HepG2 (cell line): ENCODE data around the gene BBS12. TPM values are rescaled to one million over a fixed set of nuclear protein-coding genes. Genes with fewer than 3 reads are reported as not detected.

Experiments
- ATAC-seq: fragments of 200-7000 bp; cut with Tn5 transposase; 3 replicates; pipeline ENCODE4 v1.9.1; 2020; ENCODE audit warnings: mild to moderate bottlenecking, moderate library complexity
- BruUV-seq: library from RNA; stranded (reverse); fragments of 400-500 nt; replicated peaks from 2 replicates; lab custom pipeline; 2021; lab: Mats Ljungman, UMichigan
- CTCF ChIA-PET: fragments of 300-600 bp; formaldehyde crosslinking; extraction: SDS; loops from one replicate; lab custom pipeline; 2021; ENCODE audit warnings: low total read pairs, inconsistent platforms, low intra/inter-chr PET ratio; lab: Yijun Ruan, JAX
- POLR2A ChIA-PET: fragments of 350-600 bp; sonication (Branson Sonifier 250); formaldehyde crosslinking; loops from one replicate; lab custom pipeline; 2020; ENCODE audit warnings: antibody characterized with exemption, inconsistent platforms; lab: Yijun Ruan, JAX
- DNase-seq: peaks from one replicate; pipeline ENCODE4 v3.0.0-alpha.2; 2015; ENCODE audit warnings: low spot score
- FAIRE-seq: peaks from 3 replicates; lab custom pipeline; 2011; peaks lifted over from hg19 to GRCh38; lab: Jason Lieb, UNC
- H2AFZ ChIP-seq: one replicate; pipeline ENCODE4 v1.6.1; 2011; ENCODE audit warnings: low read length, inconsistent platforms
- H3K27ac ChIP-seq: fragments of 300-600 bp; 3 replicates; pipeline ENCODE4 v1.8.0; 2011; ENCODE audit warnings: mixed run types, mild to moderate bottlenecking, mixed read lengths, low read length, inconsistent platforms; ENCODE audit not compliant: insufficient read depth; ENCODE audit errors: extremely low read length
- H3K27me3 ChIP-seq, 2 experiments: fragments of 200-600 bp in 1 of 2; 2 replicates in 1 of 2; 3 replicates in 1 of 2; pipeline versions ENCODE4 v1.6.0 to v1.8.0; 2011; ENCODE audit warnings: low read length in 2 of 2, mild to moderate bottlenecking in 2 of 2, moderate library complexity in 2 of 2, inconsistent platforms in 1 of 2; ENCODE audit not compliant: insufficient read depth in 2 of 2, control insufficient read depth in 1 of 2
- H3K36me3 ChIP-seq, 2 experiments: fragments of 200-600 bp in 1 of 2; replicated peaks in 1 of 2; 2 replicates in 1 of 2; 3 replicates in 1 of 2; pipeline versions ENCODE4 v1.5.1 to v1.8.0; 2011; ENCODE audit warnings: low read length in 2 of 2, inconsistent platforms in 1 of 2; ENCODE audit not compliant: insufficient read depth in 2 of 2, control insufficient read depth in 1 of 2
- H3K4me1 ChIP-seq: 2 replicates; pipeline ENCODE4 v1.5.1; 2012; ENCODE audit warnings: low read length, inconsistent platforms; ENCODE audit not compliant: insufficient read depth
- H3K4me2 ChIP-seq: 2 replicates; pipeline ENCODE4 v1.6.0; 2011; ENCODE audit warnings: low read depth, low read length, inconsistent platforms
- H3K4me3 ChIP-seq, 3 experiments: fragments of 200-600 bp in 1 of 3; sonication (generic), shearing (Covaris generic) in 1 of 3; replicated peaks in 1 of 3; 2 replicates each; pipeline ENCODE4 v1.5.1; 2011 to 2016; ENCODE audit warnings: low read length in 3 of 3, inconsistent platforms in 2 of 3, low read depth in 2 of 3, mild to moderate bottlenecking in 2 of 3, control low read depth in 1 of 3, mixed read lengths in 1 of 3; ENCODE audit not compliant: insufficient read depth in 1 of 3
- H3K79me2 ChIP-seq: one replicate; pipeline ENCODE4 v1.6.1; 2011; ENCODE audit warnings: low read length, inconsistent platforms; ENCODE audit not compliant: insufficient read depth
- H3K9ac ChIP-seq: 2 replicates; pipeline ENCODE4 v1.6.0; 2011; ENCODE audit warnings: mild to moderate bottlenecking, low read depth, low read length, inconsistent platforms; ENCODE audit not compliant: insufficient read depth
- H3K9me3 ChIP-seq: 2 replicates; pipeline ENCODE4 v1.5.1; 2012; ENCODE audit warnings: mild to moderate bottlenecking, low read length
- H4K20me1 ChIP-seq: 2 replicates; pipeline ENCODE4 v1.6.0; 2011; ENCODE audit warnings: inconsistent platforms, mild to moderate bottlenecking, low read length, moderate library complexity; ENCODE audit not compliant: insufficient read depth
- GFI1 ChIP-seq: sonication (generic); formaldehyde crosslinking; IDR thresholded peaks from 2 replicates; pipeline ENCODE4 v1.5.0; 2020; ENCODE audit warnings: missing genetic modification reagents, mild to moderate bottlenecking, borderline replicate concordance
- ISL2 ChIP-seq: sonication (generic); formaldehyde crosslinking; IDR thresholded peaks from 2 replicates; pipeline ENCODE4 v1.5.0; 2020; ENCODE audit warnings: missing genetic modification reagents
- KDM5B ChIP-seq: sonication (generic); formaldehyde crosslinking; IDR thresholded peaks from 2 replicates; pipeline ENCODE4 v1.4.0; 2020; ENCODE audit warnings: missing genetic modification reagents, mild to moderate bottlenecking, borderline replicate concordance
- NONO ChIP-seq, 2 experiments: fragments of 450-650 bp in 1 of 2; sonication (generic) in 1 of 2; formaldehyde crosslinking in 1 of 2; IDR thresholded peaks in 1 of 2; conservative IDR thresholded peaks in 1 of 2; 2 replicates each; pipeline versions ENCODE4 v1.6.1 to v1.8.0; 2017 to 2022; ENCODE audit warnings: mild to moderate bottlenecking in 1 of 2, missing genetic modification reagents in 1 of 2, moderate library complexity in 1 of 2
- SMC3 ChIP-seq: IDR thresholded peaks from 2 replicates; pipeline ENCODE4 v1.6.1; 2011; ENCODE audit warnings: low read length, improper control_type of control experiment
- STAG1 ChIP-seq: sonication (generic); formaldehyde crosslinking; IDR thresholded peaks from 2 replicates; pipeline ENCODE4 v1.4.0; 2020; ENCODE audit warnings: missing genetic modification reagents
- ZNF552 ChIP-seq: sonication (generic); formaldehyde crosslinking; IDR thresholded peaks from 2 replicates; pipeline ENCODE4 v1.9.0; 2022; ENCODE audit warnings: missing genetic modification reagents, mild to moderate bottlenecking, borderline replicate concordance
- WGBS: methylation state at CpG from one replicate; pipeline ENCODE4 v1.1.6; 2017; ENCODE audit warnings: low lambda C conversion rate; 5-methylcytosine and 5-hydroxymethylcytosine counted together
- in situ Hi-C: cut with HindIII; loops from 2 replicates; pipeline ENCODE4 v1.10.0; 2017; ENCODE audit warnings: low pct_unique_long_range_greater_than_20kb; ENCODE audit not compliant: extremely low pct_ligation_motif_present
- intact Hi-C: fragments of 100-400 bp; cut with micrococcal nuclease; formaldehyde crosslinking; loops from one replicate; pipeline ENCODE4 v1.10.0; 2022; ENCODE audit not compliant: unreplicated experiment
- polyA plus RNA-seq, 8 experiments: library from polyadenylated mRNA; depleted of rRNA in 3 of 8; stranded (reverse) in 7 of 8; unstranded in 1 of 8; fragments of >200 nt; fragmentation: Illumina TruSeq in 4 of 8; extraction: Trizol in 4 of 8; gene quantifications; 2 replicates each; pipeline versions ENCODE4 v1.2.1 to v1.2.3, GENCODE V29; 2011 to 2016; ENCODE audit warnings: low read depth in 4 of 8, missing spikeins in 1 of 8, mixed read lengths in 1 of 8; ENCODE audit not compliant: insufficient read depth in 1 of 8
- total RNA-seq, 5 experiments: library from RNA; depleted of rRNA; stranded (reverse); fragments of >200 nt; fragmentation: Illumina TruSeq; extraction: Trizol; gene quantifications; 2 replicates each; pipeline ENCODE4 v1.2.3, GENCODE V29; 2016; ENCODE audit warnings: low read depth in 1 of 5
- TF ChIP-seq, protein P1 (sequence below): IDR thresholded peaks from 2 replicates; pipeline ENCODE4 v1.6.1; 2016; ENCODE audit warnings: low read depth
- TF ChIP-seq, protein P2 (sequence below): sonication (generic); formaldehyde crosslinking; IDR thresholded peaks from 2 replicates; pipeline ENCODE4 v1.5.0; 2020; ENCODE audit warnings: mild to moderate bottlenecking, missing genetic modification reagents, moderate library complexity

Gene BBS12
- total and polyA plus RNA-seq, 2 of the 13 experiments (the other 11 are each of a cell fraction or from before 2014, with no cell fraction given): 0.32 to 1.7 TPM

DNA sequence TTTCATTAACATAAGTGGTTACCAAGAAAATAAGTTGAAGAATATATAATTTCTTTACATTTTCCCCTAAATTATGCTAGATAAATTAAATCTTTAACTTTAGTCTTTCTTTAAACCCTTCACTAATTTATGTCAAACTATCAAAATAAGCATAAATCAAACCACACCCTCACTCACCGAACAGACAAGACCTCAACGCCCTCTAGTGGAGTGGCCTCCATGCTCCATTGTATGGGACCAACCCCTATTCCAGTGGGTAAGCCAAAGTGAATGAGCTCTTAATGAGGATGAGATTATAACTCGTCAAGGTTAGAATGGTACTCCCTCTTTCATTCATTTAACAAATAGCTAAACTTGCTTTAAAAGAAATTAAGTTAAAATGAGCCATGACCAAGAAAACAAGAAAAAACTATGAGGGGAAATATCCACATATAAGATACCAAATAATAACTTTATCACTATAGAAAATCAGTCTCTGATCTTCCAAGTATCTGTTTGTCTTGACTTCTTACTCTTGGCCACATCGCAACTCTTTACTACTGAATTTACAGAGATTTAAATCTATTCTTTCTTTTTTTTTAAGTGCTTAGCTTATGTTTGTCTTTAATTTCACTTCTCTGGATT lies 15.6 kb upstream of the BBS12 start:
- Histone ChIP-seq H3K4me1 (no peaks in the 10 kb centered on the region), H2AFZ (no peak overlapping the region), H3K9me3 (no peaks in the 10 kb centered on the region), H4K20me1 (no peaks in the 10 kb centered on the region), H3K27ac (no peak overlapping the region), H3K4me2 (no peak overlapping the region), H3K27me3 (no peaks in the 10 kb centered on the region; a peak in 1 of 5 replicates), H3K4me3 (no peak overlapping the region), H3K9ac (no peak overlapping the region), H3K79me2 (no peaks in the 10 kb centered on the region), H3K36me3 (no peaks in the 10 kb centered on the region)
- in situ Hi-C loops (no loop called here), intact Hi-C loops (loop anchor here (2.0 kb wide), 2 partner anchors 114 to 816 kb away; no protein-coding TSS in a partner anchor)
- ATAC-seq: peak; percentile 94
- peak; percentile 50 for DNase-seq
- POLR2A ChIA-PET: no interaction called here
- peak; percentile 42 for FAIRE-seq
- TF ChIP-seq KDM5B: no peak
- no peak for TF ChIP-seq ISL2 (CRISPR knock-in tag)
- no peak for TF ChIP-seq NONO (IDR thresholded peaks at IDR 0.05)
- no peak for TF ChIP-seq NONO (CRISPR knock-in tag; conservative IDR thresholded peaks at IDR 0.05)
- no peak for TF ChIP-seq ZNF552 (CRISPR knock-in tag)
- peak; percentile 63 for TF ChIP-seq STAG1 (CRISPR knock-in tag)
- TF ChIP-seq, protein P1, sequence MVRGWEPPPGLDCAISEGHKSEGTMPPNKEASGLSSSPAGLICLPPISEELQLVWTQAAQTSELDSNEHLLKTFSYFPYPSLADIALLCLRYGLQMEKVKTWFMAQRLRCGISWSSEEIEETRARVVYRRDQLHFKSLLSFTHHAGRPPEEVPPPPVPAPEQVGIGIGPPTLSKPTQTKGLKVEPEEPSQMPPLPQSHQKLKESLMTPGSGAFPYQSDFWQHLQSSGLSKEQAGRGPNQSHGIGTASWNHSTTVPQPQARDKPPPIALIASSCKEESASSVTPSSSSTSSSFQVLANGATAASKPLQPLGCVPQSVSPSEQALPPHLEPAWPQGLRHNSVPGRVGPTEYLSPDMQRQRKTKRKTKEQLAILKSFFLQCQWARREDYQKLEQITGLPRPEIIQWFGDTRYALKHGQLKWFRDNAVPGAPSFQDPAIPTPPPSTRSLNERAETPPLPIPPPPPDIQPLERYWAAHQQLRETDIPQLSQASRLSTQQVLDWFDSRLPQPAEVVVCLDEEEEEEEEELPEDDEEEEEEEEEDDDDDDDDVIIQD (CRISPR knock-in tag): peak; percentile 24; the same call in 1 of the 2 replicates
- TF ChIP-seq SMC3: peak; percentile 37; the same call in 1 of the 2 replicates
- no peak for TF ChIP-seq GFI1 (CRISPR knock-in tag)
- TF ChIP-seq, protein P2, sequence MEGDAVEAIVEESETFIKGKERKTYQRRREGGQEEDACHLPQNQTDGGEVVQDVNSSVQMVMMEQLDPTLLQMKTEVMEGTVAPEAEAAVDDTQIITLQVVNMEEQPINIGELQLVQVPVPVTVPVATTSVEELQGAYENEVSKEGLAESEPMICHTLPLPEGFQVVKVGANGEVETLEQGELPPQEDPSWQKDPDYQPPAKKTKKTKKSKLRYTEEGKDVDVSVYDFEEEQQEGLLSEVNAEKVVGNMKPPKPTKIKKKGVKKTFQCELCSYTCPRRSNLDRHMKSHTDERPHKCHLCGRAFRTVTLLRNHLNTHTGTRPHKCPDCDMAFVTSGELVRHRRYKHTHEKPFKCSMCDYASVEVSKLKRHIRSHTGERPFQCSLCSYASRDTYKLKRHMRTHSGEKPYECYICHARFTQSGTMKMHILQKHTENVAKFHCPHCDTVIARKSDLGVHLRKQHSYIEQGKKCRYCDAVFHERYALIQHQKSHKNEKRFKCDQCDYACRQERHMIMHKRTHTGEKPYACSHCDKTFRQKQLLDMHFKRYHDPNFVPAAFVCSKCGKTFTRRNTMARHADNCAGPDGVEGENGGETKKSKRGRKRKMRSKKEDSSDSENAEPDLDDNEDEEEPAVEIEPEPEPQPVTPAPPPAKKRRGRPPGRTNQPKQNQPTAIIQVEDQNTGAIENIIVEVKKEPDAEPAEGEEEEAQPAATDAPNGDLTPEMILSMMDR (CRISPR knock-in tag): peak; percentile 75
- WGBS: 14% methylated on average over 4 of the region's 4 CpGs
- no TSS peak for BruUV-seq
- CTCF ChIA-PET: interaction anchor here (1.3 kb wide), 2 partner anchors 114 to 197 kb away, joined by 3 to 5 read pairs; no protein-coding TSS in a partner anchor
